Measurements from ENCODE around the gene OR4M1.
"Not testable (repeated sequence)": the region's sequence is repeated elsewhere in the genome, so short reads cannot be mapped to it uniquely, and the experiment has no call there.

Gene OR4M1, protein sequence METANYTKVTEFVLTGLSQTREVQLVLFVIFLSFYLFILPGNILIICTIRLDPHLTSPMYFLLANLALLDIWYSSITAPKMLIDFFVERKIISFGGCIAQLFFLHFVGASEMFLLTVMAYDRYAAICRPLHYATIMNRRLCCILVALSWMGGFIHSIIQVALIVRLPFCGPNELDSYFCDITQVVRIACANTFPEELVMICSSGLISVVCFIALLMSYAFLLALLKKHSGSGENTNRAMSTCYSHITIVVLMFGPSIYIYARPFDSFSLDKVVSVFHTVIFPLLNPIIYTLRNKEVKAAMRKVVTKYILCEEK

DNA sequence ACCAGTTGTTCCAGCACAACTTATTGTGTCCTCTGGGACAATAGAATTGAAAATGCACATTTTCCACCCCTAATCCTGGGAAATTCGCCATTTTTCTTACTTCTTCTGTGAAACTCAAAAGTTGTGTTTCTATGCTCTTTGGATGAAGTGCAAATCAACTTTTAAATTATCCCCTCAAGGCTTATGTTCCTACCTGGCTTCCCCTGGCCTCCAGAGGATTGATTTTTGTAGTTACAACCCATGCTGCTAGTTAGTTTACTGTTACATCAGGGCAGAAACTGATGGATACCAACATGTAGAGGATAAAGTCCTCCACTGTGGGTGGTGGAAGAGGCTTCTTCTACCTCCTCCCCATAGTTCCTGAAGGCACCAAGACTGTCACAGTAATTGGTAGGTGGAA is at the start of gene OR4M1:
OR4M1 (plus strand) TSS at position 301 of the 400 bp plus-strand sequence. CDS start 6,819 bp downstream, outside the sequence.
- DNase-seq = not testable (repeated sequence)

DNA sequence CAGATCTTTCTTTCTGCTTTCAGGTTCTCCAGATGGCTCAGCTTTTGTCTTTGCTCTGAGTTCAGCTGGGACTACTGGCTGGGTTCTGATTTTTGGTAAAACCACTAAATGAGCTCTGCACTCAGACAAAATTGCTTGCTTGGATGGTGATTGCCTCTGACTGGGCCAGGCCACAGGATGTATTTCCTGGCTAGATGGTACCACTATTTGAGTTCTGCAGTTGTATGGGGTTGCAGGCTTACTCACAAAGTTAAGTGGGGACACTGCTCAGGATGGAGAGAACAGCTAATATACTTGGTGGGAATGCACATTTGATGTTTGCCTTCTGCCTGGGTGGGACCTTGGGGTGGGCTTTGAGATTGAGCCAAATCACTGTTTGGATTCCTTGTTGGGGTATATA is 43.9 kb upstream of the OR4M1 start:
- no peak for DNase-seq

DNA sequence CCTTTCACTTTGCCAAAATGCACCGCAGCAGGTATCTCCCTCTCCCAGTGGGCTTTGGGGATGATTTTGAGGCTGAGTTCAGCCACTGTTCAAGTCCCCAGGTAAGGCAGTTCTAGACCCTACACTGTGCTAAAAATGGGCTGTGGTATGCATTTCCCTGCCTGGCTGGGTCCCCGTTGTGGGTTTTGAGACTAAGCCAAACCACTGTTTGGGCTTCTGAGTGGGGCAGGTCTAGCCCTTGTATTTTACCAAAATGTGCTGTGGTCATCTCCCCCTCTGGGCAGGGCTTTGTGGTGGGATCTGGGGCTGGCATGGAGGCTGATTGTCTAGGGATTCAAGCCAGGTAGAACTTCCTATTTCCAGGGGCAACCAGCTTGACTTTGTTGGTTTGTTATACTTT is 43.5 kb upstream of the OR4M1 start:
- DNase-seq = no peak

DNA sequence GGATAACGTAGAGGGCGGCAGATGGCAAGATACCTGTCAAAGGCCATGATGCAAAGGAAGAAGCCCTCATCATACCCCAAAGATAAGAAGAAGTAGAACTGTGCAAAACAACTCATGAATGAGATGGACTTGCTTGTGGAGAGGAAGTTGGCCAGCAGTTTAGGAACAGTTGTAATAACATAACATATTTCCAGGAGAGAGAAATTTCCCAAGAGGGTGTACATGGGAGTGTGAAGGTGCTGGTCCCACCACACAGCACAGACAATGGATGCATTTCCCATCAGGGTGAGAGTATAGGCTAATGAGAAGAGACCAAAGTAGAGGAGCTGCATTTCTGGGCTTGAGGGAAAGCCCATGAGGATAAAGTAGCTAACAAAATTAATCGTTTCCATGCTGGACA is 39.4 kb upstream of the OR4M1 start:
- DNase-seq = not testable (repeated sequence)

DNA sequence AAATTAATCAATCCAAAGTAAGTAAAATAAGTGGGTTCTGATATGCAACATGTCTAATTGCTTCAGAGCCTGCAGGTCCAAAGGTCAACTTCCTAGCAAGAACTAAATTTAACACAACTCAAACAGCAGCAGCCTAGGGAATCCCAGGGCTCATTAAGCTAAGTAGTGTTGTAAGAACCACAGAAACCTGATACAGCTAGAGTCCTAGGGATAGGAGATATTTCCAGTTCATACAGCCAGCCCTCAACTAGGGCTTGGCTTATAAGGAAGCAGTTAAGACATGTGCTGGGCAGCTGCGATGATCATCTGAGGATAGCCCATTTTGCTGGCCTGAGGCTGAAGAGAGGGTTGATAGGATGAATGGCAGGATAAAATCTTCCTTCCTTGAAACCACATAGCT is 30.0 kb upstream of the OR4M1 start, which contains the start of gene OR4Q3:
OR4Q3 (plus strand) TSS at position 316 of the 400 bp plus-strand sequence.
- no peak for DNase-seq

DNA sequence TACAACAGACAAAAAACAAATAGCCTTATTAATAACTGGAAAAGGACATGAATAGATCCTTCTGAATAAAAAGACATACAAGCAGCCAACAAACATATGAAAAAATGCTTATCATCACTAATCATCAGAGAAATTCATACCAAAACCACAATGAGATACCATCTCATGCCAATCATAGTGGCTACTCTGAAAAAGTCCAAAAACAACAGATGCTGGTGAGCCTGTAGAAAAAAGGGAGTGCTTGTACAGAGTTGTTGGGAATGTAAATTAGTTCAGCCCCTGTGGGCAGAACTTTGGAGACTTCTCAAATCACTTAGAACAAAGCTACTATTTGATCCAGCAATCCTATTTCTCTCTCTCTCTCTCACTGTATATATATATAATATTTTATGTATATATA is 21.0 kb upstream of the OR4M1 start:
- DNase-seq = not testable (repeated sequence)

DNA sequence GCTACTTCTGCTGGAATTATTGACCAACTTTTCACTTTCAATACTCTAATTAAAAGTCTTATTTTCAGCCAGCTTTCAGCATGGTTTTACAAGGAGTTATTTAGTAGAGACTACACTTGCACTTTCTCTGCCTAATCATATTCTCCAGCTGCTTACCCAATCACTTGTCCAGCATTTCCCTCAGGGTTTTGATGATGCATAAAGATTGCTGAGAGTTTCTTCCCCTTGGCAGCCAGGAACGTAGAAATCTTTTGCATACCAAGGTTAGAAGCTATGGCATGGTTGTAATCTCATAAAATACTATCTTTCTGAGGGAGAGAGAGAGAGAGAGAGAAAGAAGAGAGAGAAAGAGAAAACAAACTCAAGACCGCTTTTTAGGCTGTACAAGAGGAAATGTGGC is 19.1 kb upstream of the OR4M1 start:
- DNase-seq = no peak

DNA sequence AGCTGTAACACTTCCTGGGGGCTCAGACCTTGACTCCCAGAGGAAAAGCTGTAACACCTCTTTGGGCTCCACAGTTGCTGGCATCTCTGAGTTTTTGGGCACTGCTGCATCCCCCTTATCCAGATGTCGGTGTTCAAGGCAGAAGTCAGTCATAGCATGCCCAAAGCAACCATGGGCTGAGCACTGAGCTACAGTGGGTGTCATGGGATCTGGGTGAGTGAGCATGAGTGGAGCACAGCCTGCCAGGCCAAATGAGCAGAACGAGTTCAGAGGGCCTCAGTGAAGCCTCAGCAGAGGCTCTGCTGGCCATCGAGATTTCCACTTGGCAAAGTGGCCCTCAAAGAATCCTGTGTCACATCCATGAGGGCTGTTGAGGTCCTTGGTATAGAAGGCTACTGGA is 1.8 kb upstream of the OR4M1 start:
- not testable (repeated sequence) for DNase-seq

DNA sequence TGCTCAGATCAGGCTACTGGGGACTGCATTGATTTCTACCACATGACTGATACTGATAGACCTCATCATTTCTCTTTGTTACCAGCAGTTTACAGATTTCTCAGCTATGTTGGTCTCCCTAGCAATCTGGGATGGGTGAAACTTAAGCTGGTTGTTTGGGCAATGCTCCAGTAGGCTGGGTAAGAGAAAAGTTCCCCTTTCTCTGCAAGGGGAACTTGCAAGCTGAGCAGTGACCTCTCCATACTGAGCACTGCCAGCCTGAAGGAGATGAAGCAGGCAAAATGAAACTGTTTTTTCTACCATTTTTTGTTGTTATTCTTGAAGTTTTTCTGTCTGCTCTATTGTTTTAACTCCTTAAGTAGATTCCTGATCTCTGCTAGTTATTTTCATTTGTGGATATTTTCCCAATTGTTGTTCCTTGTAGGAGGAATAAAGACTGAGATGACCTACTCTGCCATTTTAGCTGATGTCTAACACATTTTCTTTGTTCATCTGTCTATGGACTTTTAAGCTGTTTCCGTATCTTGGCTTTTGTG is 1.3 kb upstream of the OR4M1 start:
- DNase-seq = no peak

DNA sequence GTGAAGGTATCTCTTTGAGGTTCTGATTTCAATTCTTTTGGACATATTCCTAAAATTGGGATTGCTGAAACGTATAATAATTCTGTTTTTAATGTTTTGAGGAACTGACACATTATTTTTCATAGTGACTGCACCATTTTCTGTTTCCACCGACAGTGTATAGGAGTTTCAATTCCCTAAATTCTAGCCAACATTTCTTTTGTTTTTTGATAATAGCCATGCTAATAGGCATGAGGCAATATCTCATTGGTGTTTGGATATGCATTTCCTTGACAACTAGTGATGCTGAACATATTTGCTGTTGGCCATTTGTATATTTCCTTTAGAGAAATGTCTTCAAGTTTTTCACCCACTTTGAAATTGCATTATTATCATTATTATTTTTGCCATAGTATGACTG is 850 bp upstream of the OR4M1 start:
- DNase-seq = not testable (repeated sequence)

DNA sequence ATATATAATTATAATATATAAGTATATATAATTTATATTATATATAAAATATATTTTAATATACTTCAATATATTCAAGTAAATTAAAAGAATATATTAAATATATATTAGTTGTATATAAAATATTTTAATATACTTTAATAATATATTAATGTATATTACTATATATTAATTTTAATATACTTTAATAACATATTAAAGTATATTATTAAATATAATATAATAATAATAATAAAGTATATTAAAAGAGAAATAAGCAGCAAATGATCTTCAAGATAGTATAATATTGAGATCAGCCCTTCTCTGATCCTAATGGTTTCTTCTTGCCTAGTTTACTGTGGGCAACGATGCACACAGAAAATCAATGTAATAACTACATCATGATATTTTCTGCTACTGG is 2.3 kb downstream of the OR4M1 start:
- no peak for DNase-seq

DNA sequence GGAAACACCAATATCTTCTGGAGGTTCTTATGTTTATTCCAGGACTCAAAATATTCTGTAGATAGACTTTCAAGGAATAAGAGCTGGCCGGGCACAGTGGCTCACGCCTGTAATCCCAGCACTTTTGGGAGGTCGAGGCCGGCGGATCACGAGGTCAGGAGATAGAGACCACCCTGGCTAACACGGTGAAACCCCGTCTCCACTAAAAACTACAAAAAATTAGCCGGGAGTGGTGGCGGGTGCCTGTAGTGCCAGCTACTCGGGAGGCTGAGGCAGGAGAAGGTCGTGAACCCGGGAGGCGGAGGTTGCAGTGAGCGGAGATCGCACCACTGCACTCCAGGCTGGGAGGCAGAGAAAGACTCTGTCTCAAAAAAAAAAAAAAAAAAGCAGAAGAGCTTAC is 12.5 kb downstream of the OR4M1 start:
- not testable (repeated sequence) for DNase-seq

DNA sequence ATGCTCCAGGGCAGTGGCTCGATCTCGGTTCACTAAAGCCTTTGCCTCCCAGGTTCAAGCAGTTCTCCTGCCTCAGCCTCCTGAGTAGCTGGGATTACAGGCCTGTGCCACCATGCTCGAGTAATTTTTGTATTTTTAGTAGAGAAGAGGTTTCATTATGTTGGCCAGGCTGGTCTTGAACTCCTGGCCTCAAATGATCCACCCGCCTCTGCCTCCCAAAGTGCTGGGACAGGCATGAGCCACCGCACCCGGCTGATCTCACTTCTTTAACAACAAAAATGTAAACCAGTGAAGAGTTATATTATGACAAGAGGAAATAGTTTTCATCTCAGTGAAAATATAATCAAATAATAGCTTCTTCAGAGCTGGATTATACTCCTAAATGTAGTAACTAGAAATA is 14.0 kb downstream of the OR4M1 start:
- DNase-seq = not testable (repeated sequence)

DNA sequence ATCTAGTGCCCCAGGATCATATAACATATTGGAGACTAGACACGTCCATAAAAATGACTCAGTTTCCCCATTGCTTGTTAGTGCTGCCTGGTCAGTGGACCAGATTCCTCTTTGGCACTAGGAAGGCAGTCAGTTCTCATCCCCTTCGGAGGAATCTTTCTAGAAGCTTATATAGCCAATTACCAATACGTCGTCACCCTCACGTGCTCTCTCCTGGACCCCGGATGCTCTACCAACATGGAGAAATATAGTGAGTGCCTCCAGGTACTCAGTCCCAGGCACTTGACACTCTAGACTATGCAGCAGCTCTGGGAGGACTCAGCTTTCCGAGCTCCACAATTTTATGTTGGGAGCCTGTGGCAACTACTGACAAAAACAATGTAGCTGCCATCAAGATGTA is 14.8 kb downstream of the OR4M1 start:
- DNase-seq = not testable (repeated sequence)

DNA sequence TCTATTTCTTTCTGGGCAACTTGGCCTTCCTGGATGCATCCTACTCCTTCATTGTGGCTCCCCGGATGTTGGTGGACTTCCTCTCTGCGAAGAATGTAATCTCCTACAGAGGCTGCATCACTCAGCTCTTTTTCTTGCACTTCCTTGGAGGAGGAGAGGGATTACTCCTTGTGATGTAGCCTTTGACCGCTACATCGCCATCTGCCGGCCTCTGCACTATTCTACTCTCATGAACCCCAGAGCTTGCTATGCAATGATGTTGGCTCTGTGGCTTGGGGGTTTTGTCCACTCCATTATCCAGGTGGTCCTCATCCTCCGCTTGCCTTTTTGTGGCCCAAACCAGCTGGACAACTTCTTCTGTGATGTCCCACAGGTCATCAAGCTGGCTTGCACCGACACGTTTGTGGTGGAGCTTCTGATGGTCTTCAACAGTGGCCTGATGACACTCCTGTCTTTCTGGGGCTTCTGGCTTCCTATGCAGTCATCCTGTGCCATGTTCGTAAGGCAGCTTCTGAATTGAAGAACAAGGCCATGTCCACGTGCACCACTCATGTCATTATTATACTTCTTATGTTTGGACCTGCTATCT is 23.3 kb downstream of the OR4M1 start:
- DNase-seq = not testable (repeated sequence)

DNA sequence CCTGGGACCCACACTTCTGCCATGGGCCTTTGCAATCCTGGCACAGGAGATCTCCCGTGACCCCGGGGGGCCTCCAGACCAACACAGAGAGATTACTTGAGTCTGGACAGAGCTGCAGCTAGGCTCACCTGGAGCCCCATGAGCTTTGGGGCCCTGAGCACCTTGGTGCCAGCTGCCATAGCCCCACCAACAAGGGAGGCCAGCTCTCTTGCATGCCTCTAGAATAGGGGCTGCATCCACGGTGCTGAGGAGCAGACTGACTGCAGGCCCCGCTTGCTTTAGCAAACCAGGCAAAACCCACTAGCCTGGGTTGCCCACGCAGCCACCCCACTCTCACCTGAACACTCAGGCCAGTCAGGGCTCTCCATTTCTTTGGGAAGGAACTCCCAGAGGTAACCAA is 26.6 kb downstream of the OR4M1 start:
- DNase-seq = no peak

DNA sequence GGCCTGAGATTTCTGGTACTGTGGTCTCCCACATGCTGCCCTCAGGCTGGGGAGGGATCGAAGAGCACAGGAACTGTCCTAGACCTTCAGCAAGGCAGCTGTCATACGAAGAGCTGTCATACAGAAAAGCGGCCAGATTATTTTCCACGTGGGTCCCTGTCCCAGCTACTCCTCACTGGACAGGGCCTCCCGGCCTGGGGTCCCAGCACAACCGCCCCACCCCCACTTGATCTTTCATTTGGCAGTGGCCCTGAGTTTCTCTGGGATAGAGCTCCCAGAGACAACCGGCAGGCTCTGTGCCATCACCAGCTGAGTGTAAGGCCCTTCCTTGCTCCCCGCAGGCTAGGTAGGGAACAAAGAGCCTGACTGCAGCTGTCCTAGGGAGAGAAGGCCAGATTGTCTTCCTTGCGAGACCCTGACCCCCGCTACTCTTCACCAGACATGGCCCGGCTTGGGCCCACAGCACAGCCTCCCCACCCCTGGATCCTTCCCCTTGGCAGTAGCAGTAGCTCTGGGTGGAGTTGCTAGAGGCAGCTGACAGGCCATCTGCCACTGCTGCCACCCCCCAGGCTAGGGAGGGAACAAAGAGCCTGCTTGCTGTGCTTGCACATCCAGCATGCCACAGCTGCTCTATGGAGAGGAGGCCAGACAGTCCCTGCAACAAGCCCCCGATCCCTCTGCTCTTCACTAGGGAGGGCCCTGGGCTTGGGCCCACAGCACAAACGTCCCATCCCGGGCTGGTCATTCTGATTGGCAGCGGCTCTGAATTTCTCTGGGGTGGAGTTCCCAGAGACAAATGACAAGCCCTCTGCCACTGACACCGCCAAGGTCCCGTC is 27.2 kb downstream of the OR4M1 start:
- DNase-seq = peak; percentile 34

DNA sequence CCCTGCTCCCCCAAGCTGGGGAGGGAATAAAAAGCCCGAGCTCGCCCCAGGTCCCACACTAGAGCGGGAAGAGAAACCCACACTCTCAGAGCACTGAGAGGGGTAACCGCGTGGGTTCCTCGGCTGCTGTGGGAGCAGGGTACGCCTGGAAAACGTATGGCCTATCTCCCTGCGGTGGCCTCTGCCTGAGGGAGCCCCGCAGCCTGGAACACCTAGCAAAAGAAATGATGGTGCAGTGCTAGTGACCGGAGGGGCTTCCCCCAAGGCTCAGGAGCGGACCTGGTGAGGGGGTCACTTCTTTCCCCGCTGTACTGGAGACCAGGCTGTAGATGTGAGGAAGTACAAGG is 27.8 kb downstream of the OR4M1 start:
- no peak for DNase-seq

DNA sequence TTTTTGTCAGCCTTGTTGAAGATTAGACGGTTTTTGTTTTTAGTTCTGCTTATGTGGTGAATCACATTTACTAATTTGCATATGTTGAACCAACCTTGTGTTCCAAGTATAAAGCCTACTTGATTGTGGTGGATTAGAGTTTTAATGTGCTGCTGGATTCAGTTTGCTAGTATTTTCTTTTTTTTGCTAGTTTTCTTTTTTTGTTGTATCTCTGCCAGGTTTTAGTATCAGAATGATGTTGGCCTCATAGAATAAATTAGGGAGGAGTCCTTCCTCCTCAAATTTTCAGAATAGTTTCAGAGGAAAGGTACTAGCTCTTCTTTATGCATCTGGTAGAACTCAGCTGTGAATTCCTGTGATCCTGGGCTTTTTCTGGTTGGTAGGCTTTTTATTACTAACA is 30.2 kb downstream of the OR4M1 start, which contains the start of gene OR4N2:
OR4N2 (plus strand) TSS at position 301 of the 400 bp plus-strand sequence. CDS start 23,679 bp downstream, outside the sequence.
- DNase-seq = not testable (repeated sequence)

DNA sequence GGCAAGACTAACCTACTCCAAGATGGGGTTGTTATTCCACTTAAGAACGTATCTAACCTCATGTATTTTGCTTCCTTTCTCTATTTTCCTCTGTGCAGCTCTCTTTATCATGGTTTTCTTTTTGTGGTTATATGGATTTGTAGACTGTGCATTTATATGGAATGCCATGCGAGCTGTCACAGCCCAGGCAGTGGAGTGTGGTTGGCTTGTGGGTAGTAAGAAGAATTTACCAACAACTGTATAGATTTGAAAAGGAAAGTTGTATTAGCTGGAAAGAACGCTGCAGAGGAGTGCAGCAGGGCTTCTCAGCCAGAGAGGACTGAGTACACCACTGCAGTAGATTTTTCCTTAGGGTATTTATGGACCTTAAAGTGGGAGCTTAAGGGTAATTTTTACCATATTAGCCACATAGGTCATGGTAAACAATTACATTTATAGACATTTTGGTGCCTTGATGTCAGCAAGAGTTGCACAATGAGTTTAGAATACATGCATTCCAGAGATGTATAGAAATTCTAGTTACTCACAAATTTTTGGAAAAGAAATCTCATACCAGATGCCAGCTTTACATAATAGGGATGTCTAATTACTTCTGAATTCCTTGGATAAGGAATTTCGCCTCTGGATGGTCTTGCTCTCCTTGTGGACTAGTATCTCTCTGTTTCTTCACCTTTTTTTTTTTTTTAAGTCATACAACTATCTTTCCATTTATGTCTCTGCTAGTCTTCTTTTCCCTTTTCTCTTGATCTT is 40.0 kb downstream of the OR4M1 start:
- DNase-seq = not testable (repeated sequence)

DNA sequence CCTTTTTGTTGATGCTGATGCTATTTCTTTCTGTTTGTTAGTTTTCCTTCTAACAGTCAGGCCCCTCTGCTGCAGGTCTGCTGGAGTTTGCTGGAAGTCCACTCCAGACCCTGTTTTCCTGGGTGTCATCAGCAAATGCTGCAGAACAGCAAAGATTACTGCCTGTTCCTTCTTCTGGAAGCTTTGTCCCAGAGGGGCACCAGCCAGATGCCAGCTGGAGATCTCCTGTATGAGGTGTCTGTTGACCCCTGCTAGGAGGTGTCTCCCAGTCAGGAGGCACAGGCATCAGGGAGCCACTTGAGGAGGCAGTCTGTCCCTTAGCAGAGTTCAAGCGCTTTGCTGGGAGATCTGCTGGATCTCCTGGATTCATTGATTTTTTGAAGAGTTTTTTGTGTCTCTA is 46.6 kb downstream of the OR4M1 start:
- not testable (repeated sequence) for DNase-seq

DNA sequence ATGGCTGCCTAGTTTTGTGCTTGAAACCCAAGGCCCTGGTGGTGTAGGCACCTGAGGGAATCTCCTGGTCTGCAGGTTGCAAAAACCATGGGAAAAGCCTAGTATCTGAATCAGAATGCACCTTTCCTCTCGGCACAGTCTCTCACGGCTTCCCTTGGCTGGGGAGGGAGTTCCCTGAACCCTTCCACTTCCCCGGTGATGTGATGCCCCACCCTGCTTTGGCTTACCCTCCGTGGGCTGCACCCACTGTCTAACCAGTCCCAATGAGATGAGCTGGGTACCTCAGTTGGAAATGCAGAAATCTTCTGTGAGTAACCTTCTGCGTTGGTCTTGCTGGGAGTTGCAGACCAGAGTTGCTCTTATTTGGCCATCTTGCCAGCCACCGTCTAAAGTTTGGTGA is 47.7 kb downstream of the OR4M1 start:
- not testable (repeated sequence) for DNase-seq

DNA sequence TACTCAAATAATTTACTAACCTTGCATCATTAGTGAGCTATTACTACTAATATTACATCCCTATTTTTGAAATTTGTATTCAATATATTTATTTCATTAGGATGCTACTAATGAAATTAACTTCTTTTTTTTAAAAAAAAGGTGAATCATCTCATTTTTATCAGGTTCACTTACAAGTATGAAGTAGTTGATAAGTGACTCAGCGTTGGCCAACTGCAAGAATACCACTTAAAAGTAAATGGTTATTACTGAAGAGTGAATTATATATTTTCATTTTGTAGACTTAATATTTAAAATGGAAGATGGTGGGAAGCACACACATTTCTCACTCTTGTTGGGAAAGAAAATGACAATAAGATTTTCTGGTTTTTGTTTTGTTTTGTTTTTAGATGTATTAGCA is 49.9 kb downstream of the OR4M1 start:
- DNase-seq = no peak
